Measurements from ENCODE around the gene CPTP.

CPTP gene

DNA sequence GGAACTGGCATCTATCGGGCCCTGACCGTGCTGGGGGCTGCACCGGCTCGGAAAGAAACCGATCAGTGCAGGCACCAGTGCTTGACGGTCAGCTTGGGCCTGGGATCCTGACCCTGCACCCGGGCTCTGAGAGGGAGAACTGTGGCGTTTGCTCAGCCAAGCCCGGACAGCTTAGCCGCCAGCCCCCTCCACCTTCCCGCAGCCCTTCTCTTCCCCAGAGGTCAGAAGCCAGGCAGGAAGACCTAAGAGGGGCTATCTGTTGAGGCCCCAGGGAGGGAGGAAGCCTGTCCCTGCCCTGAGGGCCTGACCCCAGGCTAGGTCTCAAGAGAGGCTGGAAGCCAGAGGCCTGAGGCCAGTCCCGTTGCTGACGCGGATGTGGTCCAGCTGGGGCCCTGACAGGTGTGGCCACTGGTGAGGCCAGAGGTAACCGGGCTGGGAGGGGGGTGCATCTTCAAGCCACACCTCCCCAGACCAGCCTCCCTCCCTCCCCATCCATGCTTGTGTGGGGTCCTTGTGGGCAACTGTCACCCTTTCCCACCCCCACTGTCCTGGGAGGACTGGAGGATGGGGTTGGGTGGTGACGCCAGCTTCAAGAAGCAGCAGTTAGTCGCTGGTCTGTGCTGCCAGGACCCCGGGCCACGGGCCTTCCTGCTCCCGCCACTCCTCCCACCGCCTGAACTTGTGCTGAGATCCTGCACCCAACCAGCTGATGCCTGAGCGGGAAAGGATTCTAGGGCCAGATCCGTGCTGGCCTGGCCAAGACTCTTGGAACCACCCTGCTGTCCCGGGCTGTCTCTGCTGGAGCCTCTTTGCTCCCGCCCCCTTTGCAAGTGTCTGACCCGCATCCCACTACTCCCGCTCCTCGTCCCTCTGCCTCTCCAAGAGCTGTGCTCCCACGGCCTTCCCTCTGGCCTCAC, 27.2 kb downstream of the CPTP start:
- no peak for FAIRE-seq

DNA sequence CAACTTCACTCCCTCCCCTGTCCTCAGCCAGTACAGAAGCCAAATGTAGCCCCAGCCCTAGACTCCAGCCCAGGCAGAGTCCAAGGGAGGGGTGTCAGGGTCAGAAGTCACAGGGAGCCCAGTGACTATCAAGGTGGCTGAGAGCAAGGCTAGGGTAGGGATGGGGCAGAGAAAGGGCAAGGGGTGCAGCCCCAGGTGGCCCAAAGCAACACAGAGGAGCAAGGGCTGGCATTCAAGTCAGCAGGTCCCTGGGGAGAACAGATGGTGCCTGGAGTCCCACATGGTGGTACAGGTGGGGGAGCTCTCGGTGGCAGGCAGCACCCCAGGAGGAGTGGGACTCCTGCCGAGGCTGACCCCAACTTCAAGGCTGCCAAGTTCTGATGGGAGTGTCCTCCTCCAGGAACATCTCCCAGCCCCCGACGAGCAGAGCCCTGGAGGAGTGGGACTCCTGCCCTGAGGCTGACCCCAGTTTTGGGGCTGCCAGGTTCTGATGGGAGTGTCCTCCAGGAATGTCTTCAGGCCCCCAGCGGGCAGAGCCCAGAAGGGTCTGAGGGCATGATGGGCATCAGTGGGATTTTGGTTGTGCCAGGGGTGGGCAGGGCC, 28.3 kb downstream of the CPTP start:
- DNase-seq (ENCODE audit: insufficient read length): no peak
- TF ChIP-seq TAF1 (IDR thresholded peaks at IDR 0.05; ENCODE audit: borderline replicate concordance, low read depth, low read length): no peak
- no peak for TF ChIP-seq POLR2AphosphoS5 (IDR thresholded peaks at IDR 0.05; ENCODE audit: low read depth, low read length)
- no peak for TF ChIP-seq POLR2A (IDR thresholded peaks at IDR 0.05; ENCODE audit: low read depth, low read length)
- FAIRE-seq: no peak

More for the DNA sequence above, 27.2 kb downstream of the CPTP start:
- TF ChIP-seq POLR2A (IDR thresholded peaks at IDR 0.05; ENCODE audit: low read depth, low read length) (no peak), TAF1 (IDR thresholded peaks at IDR 0.05; ENCODE audit: borderline replicate concordance, low read depth, low read length) (no peak), POLR2AphosphoS5 (IDR thresholded peaks at IDR 0.05; ENCODE audit: low read depth, low read length) (no peak)
- no peak for DNase-seq (ENCODE audit: insufficient read length)

DNA sequence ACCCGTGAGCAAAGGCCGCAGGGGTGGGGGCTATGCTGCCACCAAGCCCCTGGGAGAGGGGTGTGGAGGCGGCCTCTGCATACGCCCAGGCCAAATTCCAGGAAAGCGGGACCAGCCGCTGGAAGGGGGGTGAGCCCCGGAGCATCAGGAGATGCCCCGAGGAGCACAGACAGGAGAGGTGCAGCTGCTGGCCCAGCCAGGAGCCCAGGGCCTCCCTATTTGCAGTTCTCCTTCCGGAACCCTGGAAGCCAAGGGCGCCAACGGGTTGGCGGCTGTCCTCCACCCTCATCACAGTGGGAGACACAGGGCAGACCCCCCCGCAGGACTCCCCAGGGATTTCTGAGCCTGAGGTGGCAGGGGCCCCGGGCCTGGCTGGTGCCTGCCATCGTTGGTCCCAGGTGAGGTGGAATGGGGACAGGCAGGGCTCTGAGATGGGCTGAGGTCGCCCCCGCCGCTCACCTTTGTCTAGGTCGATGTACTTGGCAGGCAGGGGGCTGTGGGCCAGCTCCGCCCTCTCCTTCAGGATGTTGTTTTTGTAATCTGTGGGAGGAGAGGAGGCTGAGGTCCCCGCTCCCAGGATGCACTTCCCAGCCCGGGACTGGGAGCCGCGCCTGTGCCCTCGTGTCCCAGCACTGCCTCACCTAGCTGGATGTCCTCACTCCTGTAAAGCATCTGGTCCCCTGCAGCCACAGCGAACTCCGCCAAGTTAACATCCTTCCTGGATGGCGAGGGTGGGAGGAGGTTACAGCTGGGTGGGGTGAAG, 29.0 kb downstream of the CPTP start:
- DNase-seq (ENCODE audit: insufficient read length) (no peak), FAIRE-seq (no peak)
- TF ChIP-seq POLR2A (IDR thresholded peaks at IDR 0.05; ENCODE audit: low read depth, low read length): no peak
- no peak for TF ChIP-seq POLR2AphosphoS5 (IDR thresholded peaks at IDR 0.05; ENCODE audit: low read depth, low read length)
- TF ChIP-seq TAF1 (IDR thresholded peaks at IDR 0.05; ENCODE audit: borderline replicate concordance, low read depth, low read length): no peak

DNA sequence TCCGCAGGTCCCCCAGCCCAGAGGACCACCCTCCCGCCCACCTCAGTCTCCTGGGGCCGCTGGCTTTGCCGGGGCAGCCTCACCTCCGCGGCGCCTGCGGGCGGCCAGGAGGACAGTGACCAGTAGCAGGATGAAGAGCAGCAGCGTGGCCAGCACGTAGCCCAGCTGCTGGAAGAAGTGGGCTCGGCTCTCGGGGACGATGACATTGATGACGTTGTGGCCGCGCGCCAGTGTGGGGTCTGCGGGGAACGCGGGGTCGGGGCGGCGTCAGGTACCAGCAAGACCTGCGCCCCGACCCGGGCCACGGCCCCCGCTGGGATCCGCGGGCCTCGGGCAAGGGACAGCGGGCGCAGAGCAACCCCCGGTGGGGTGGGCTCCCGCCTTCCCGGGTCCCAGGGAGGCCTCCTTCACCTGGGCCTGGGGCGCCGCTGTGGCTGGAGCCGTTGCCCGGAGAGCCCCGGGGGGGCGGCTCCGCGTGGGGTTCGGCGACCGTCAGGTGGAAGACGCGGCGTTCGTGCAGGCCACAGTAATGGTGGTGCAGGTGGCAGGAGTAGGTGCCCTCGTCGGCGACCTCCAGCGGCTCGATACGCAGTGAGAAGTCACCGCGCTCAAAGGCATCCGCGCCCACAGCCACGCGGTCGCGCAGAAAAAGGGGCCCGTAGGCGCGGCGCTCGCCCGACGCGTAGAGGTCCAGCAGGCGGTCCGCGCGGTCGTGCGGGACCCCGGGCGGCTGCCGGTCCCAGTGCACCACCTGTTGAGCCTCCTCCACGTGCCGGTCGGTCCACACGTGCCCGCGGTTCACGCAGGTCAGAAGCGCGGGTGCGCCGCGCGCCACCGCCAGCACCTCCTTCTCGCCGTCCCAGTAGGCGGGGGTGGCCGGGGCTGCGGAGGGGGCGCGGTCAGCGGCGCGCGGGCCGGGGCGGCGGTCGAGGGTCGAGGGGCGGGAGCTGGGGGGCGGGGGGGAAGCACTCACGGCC, 30.0 kb downstream of the CPTP start:
- FAIRE-seq (no peak), DNase-seq (ENCODE audit: insufficient read length) (no peak)
- TF ChIP-seq POLR2A (IDR thresholded peaks at IDR 0.05; ENCODE audit: low read depth, low read length): no peak
- no peak for TF ChIP-seq POLR2AphosphoS5 (IDR thresholded peaks at IDR 0.05; ENCODE audit: low read depth, low read length)
- no peak for TF ChIP-seq TAF1 (IDR thresholded peaks at IDR 0.05; ENCODE audit: borderline replicate concordance, low read depth, low read length)

DNA sequence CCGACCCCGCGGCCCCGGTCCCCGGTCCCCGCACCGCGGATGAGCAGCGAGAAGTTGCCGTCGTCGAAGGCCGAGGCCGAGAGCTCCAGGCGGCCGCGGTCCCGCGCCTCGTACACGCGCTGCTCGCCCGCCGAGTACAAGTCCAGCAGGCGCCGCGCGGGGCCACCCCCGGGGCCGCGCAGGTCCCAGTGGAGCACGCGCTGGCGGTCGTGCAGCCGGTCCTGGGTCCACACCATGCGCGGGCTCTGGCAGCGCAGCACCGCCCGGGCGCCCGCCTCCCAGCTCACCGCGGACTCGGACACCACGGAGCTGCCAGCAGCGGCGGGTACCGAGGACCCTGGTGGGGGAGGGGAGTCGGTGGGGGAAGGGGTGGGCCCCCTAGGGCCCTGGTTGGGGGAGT, 30.8 kb downstream of the CPTP start:
- FAIRE-seq (no peak), DNase-seq (ENCODE audit: insufficient read length) (no peak)
- TF ChIP-seq TAF1 (IDR thresholded peaks at IDR 0.05; ENCODE audit: borderline replicate concordance, low read depth, low read length) (no peak), POLR2AphosphoS5 (IDR thresholded peaks at IDR 0.05; ENCODE audit: low read depth, low read length) (no peak), POLR2A (IDR thresholded peaks at IDR 0.05; ENCODE audit: low read depth, low read length) (no peak)

DNA sequence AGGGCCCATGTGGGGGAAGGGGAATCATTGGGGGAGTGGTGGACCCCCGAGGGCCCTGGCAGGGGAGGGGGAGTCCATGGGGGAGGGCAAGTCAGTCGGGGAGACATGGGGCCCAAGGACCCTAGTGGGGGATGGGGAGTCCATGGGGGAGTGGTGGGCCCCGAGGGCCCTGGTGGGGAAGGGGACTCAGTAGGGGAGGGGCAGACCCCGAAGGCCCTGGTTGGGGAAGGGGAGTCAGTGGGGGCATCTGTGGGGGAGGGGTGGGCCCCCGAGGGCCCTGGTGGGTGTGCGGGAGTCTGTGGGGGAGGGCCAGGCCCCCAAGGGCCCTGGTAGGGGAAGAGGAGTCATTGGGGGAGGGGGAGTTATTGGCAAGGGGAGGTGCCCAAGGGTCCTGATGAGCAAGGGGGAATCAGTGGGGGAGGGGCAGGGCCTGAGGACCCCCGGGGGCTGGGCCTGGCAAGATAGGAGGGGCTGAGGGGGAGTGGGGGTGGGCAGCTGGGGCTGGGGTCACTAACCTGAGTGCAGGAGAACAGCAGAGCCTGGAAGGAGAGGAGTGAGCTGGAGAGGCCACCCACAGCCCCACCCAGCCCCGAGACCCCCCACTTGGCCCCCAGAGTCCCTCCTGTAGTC, 31.7 kb downstream of the CPTP start:
- no peak for DNase-seq (ENCODE audit: insufficient read length)
- TF ChIP-seq TAF1 (IDR thresholded peaks at IDR 0.05; ENCODE audit: borderline replicate concordance, low read depth, low read length) (no peak), POLR2AphosphoS5 (IDR thresholded peaks at IDR 0.05; ENCODE audit: low read depth, low read length) (no peak), POLR2A (IDR thresholded peaks at IDR 0.05; ENCODE audit: low read depth, low read length) (no peak)
- FAIRE-seq: no peak

DNA sequence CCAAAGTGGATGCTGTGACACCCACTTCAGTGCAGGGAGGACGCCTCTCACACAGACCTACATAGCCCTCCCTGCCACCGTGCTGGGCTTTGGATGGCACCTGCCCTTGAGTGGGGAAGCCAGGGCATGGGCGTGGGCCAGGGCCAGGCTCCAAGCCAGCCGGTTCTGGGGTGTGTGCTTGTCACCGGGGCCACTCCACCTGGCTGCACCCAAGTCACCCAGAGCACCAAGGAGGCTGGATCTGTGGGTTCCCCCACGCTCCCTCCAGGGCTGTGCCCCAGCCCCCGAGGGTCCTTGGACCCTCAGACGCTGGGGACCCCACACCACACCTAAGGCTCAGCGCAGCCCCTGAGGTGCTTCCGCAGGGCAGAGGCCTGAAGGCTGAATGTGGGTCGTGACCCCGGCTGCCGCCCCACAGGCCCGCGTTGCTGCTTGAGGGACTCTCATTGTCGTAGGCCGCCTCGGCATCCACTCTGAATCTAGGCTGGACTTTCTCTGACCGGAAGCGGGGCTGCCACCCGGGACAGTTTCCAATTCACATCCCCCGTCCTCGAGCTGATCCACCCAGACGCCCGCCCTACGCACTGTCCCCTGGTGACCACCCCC, 32.3 kb downstream of the CPTP start:
- no peak for DNase-seq (ENCODE audit: insufficient read length)
- TF ChIP-seq POLR2AphosphoS5 (IDR thresholded peaks at IDR 0.05; ENCODE audit: low read depth, low read length) (no peak), POLR2A (IDR thresholded peaks at IDR 0.05; ENCODE audit: low read depth, low read length) (no peak), TAF1 (IDR thresholded peaks at IDR 0.05; ENCODE audit: borderline replicate concordance, low read depth, low read length) (no peak)
- FAIRE-seq: no peak

DNA sequence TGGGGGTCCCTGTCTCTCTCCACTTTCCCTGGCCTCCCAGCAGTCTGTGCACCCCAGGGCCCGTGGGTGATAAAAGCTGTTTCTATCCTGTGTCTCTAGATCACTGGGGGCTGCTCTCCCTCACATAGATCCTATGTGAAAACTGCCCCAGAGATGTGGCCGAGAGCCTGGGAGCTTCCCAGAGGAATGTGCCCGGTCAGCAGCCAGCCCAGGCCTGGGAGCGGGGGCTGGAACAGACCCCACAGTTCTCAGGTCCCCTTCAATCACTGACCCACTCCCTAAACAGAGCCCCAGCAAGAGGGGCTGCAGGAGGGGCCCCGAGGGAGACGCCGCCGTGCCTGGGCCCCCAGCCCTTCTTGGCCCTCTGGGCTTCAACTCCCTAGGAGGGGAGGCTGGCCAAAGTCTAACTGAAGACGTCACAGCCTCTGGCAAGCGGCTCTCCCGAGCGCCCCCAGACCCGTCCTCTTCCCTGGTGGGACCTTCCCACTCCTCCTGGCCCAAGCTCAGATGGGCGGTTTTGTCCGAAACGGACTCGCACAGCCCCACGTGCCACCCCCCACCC, 33.4 kb downstream of the CPTP start:
- DNase-seq (ENCODE audit: insufficient read length): no peak
- FAIRE-seq: no peak
- no peak for TF ChIP-seq TAF1 (IDR thresholded peaks at IDR 0.05; ENCODE audit: borderline replicate concordance, low read depth, low read length)
- no peak for TF ChIP-seq POLR2AphosphoS5 (IDR thresholded peaks at IDR 0.05; ENCODE audit: low read depth, low read length)
- no peak for TF ChIP-seq POLR2A (IDR thresholded peaks at IDR 0.05; ENCODE audit: low read depth, low read length)

DNA sequence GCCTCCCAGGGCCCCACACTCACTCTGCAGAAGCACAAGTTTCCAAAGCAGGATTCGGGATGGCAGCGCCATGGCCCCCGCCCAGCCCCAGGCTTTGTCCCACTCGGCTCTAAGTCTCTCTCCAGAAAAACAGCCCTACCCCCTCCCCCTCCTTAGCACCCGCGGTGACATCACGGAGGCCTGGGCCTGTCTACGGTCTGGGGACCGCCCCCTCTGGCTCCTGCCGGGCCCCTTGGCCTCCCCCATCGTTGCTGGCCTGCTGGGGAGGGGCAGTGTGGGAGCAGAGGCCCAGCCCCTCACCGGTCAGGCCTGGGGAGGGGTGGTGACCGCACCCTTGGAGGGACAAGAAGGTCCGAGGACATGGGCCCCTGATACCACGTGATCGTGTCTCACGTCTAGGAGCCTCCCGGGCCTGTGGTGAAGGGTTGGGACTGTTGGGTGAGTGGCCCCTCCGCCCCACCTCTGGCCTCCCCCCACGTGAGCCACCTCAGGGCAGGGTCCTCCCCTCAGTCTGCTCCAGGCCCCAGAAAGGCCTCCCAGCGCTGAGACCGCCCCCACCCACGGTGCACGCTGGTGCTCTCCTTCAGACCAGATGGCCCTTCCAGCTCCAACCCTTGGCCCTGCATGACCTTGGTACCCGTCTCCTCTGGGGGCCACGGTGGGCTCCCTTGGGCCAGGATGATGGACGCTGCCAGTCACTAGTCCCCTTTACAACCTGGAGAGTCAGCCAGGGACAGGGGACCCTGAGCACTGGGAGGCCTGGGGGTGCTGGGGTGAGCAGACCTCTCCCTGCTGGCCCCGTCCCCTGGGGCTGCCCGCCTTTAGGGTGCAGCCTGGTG, 34.0 kb downstream of the CPTP start, which contains the start of gene MXRA8:
Gene MXRA8 (minus strand): TSS at position 123 of the 839 bp plus-strand sequence. CDS start 51 bp downstream, at position 72.
- DNase-seq (ENCODE audit: insufficient read length) (no peak), FAIRE-seq (no peak)
- no peak for TF ChIP-seq TAF1 (IDR thresholded peaks at IDR 0.05; ENCODE audit: borderline replicate concordance, low read depth, low read length)
- no peak for TF ChIP-seq POLR2A (IDR thresholded peaks at IDR 0.05; ENCODE audit: low read depth, low read length)
- no peak for TF ChIP-seq POLR2AphosphoS5 (IDR thresholded peaks at IDR 0.05; ENCODE audit: low read depth, low read length)

Data from GM12892 (cell line).